ENCODE results near the gene SPOP. TPM values are rescaled to one million over a fixed set of nuclear protein-coding genes. Genes with fewer than 3 reads are reported as not detected.

Gene SPOP
- total and polyA plus RNA-seq, 7 donors: 31.2 to 64.9 (median 47.3) TPM

DNA sequence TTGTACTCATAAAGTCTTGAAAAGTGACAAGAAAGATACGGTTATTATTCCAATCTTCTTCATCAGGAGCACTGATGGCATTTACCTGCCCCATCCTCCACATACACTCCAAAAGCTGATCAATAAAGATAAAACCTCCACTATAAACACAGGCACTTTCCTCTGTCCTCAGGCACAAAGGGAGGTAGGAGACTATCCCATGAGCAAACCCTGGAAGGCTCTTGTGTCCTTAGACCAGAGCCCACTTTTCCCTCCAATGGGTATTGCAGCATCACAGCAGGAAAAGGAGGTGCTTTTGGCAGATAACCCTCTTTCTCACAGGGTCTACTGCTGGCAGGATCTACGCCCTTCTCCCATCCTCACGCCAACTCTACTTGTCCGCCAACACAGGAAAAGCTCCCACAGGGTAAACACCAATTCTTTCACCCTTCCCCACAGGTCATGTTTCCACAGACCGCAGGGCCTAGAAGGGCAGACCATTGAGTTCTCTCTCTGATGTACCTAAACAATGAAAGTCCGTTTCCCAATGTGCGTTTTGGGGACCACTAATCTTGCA is 73.5 kb downstream of the SPOP start:
- no peaks in the 10 kb centered on the region for H3K27me3 ChIP-seq (ENCODE audit: insufficient read depth in 3 of 3, low read length in 2 of 3)
- WGBS, 3 donors: 92 to 94% (median 93%) methylated on average over 7 of the region's 7 CpGs
- no peak overlapping the region for H3K4me3 ChIP-seq
- TF ChIP-seq, protein P1, sequence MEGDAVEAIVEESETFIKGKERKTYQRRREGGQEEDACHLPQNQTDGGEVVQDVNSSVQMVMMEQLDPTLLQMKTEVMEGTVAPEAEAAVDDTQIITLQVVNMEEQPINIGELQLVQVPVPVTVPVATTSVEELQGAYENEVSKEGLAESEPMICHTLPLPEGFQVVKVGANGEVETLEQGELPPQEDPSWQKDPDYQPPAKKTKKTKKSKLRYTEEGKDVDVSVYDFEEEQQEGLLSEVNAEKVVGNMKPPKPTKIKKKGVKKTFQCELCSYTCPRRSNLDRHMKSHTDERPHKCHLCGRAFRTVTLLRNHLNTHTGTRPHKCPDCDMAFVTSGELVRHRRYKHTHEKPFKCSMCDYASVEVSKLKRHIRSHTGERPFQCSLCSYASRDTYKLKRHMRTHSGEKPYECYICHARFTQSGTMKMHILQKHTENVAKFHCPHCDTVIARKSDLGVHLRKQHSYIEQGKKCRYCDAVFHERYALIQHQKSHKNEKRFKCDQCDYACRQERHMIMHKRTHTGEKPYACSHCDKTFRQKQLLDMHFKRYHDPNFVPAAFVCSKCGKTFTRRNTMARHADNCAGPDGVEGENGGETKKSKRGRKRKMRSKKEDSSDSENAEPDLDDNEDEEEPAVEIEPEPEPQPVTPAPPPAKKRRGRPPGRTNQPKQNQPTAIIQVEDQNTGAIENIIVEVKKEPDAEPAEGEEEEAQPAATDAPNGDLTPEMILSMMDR (IDR thresholded peaks at IDR 0.05): no peak
- H3K9me3 ChIP-seq: no peaks in the 10 kb centered on the region
- intact Hi-C loops (cut with DNase I): no loop called here
- DNase-seq (no peak), ATAC-seq (no peak)
- peaks cover 17 to 99% of the 10 kb centered on the region in 2 donors for H3K36me3 ChIP-seq (ENCODE audit: insufficient read depth in 1 of 2, low read depth in 1 of 2)
- no peak overlapping the region for H3K27ac ChIP-seq
- H3K4me1 ChIP-seq: no peaks in the 10 kb centered on the region

DNA sequence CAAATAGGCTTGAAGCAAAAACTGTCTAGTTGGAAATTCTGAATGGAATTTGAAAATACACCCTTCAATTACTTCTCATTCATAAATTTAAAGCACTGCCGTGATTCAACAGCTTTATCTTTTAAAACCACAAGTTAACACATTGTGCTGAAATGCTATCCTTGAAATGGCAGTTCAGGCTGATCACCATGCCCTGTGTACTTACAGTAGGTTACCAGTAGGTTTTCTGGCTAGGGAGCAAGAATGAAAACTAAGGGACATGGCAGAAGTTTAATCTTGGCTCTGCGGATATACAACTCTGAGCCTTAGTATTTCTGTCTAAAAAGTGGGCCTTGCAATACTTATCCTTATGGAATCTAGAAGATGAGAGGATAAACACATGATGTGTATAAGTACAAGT is 74.2 kb downstream of the SPOP start:
- H3K9me3 ChIP-seq: no peaks in the 10 kb centered on the region
- H3K36me3 ChIP-seq (ENCODE audit: insufficient read depth in 1 of 2, low read depth in 1 of 2): peaks cover 18 to 99% of the 10 kb centered on the region in 2 donors
- TF ChIP-seq, protein P1 (IDR thresholded peaks at IDR 0.05): no peak
- no peaks in the 10 kb centered on the region for H3K4me1 ChIP-seq
- intact Hi-C loops (cut with DNase I): no loop called here
- peak in 1 of 4 donors; percentile 59 for ATAC-seq
- 69 to 84% (median 72%) methylated on average over 2 of the region's 2 CpGs for WGBS, 3 donors
- no peaks in the 10 kb centered on the region for H3K27me3 ChIP-seq (ENCODE audit: insufficient read depth in 3 of 3, low read length in 2 of 3)
- no peak overlapping the region for H3K27ac ChIP-seq
- no peak for DNase-seq
- no peak overlapping the region for H3K4me3 ChIP-seq

DNA sequence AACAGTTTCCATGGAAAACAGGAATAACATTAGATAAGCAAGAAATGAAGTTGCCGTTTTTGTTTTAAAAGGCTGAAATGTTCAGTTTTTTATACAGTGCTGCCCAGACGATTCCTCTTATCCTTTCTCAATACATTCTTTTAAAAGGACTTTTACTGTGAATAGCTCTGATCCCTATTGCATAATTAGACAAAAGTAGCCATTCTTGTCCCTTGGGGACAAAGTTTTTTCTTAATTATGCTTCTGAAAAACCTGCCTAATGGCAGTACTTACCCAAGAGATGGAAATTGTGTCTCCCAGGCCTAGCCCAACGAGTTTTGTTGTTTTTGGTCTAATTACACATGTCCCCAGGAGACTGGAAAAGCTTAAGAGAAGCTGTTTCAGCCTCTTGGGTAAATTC is 74.7 kb downstream of the SPOP start:
- intact Hi-C loops (cut with DNase I): no loop called here
- Histone ChIP-seq H3K4me1 (no peaks in the 10 kb centered on the region), H3K27me3 (ENCODE audit: insufficient read depth in 3 of 3, low read length in 2 of 3) (no peaks in the 10 kb centered on the region), H3K27ac (peak overlapping the region; percentile 41), H3K36me3 (ENCODE audit: insufficient read depth in 1 of 2, low read depth in 1 of 2) (peaks cover 15 to 99% of the 10 kb centered on the region in 2 donors), H3K9me3 (no peaks in the 10 kb centered on the region), H3K4me3 (no peak overlapping the region)
- DNase-seq: no peak
- ATAC-seq: no peak
- TF ChIP-seq, protein P1 (IDR thresholded peaks at IDR 0.05): no peak
- 59 to 69% (median 60%) methylated on average over 3 of the region's 3 CpGs for WGBS, 3 donors

DNA sequence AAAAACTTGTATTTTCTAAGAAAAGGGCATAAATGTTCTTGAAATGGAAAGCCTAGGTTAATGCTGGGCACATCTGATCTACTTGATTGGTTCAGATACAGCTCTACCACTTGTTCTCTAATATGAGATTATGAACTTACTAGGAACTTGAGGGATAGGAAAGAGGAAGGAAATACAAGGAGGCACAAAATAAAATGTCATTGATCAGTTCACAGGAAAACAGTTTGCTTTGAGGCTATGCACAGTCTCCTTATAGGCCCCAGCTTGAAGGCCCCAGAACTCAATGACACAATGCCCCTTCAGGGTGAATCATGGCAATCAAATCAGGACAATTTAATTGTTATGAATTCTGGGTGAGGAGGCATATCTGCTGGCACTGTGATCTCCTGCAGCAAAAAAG is 75.1 kb downstream of the SPOP start:
- DNase-seq (no peak), ATAC-seq (no peak)
- no peaks in the 10 kb centered on the region for H3K27me3 ChIP-seq (ENCODE audit: insufficient read depth in 3 of 3, low read length in 2 of 3)
- no peak overlapping the region for H3K4me3 ChIP-seq
- no peaks in the 10 kb centered on the region for H3K9me3 ChIP-seq
- H3K4me1 ChIP-seq: no peaks in the 10 kb centered on the region
- peak overlapping the region; percentile 41 for H3K27ac ChIP-seq
- peaks cover 14 to 99% of the 10 kb centered on the region in 2 donors for H3K36me3 ChIP-seq (ENCODE audit: insufficient read depth in 1 of 2, low read depth in 1 of 2)
- intact Hi-C loops (cut with DNase I): no loop called here
- TF ChIP-seq, protein P1 (IDR thresholded peaks at IDR 0.05): no peak

DNA sequence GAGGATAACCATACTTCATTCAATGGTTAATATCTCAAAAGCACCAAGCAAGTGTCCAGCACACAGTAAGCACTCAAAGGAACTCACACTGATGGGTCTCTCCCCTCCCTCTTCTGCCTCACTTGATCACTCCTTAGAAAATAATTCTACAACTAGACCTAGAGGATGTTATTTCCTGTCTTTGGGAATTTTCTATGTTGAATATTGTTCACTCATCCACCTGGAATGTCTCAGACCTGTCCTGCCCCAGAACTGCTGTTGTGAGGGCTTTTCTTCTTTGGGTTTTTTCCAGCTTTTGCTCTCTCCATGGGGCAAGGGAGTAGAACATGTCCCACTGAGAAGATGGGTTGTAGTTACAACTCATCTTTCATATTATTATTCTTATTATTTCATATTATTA is 76.9 kb downstream of the SPOP start:
- TF ChIP-seq, protein P1 (IDR thresholded peaks at IDR 0.05): no peak

More for the DNA sequence above, 76.9 kb downstream of the SPOP start:
- Histone ChIP-seq H3K4me1 (no peaks in the 10 kb centered on the region), H3K27me3 (ENCODE audit: insufficient read depth in 3 of 3, low read length in 2 of 3) (no peaks in the 10 kb centered on the region), H3K9me3 (no peaks in the 10 kb centered on the region), H3K36me3 (ENCODE audit: insufficient read depth in 1 of 2, low read depth in 1 of 2) (peaks cover 14 to 98% of the 10 kb centered on the region in 2 donors), H3K4me3 (no peak overlapping the region), H3K27ac (no peak overlapping the region)
- no peak for ATAC-seq
- intact Hi-C loops (cut with DNase I): no loop called here
- DNase-seq: no peak
